Endothelial cell (in vitro differentiated cells): ENCODE measurements around the gene CYTIP. TPM values are rescaled to one million over a fixed set of nuclear protein-coding genes. Genes with fewer than 3 reads are reported as not detected.
"Not testable (repeated sequence)": the region's sequence is repeated elsewhere in the genome, so short reads cannot be mapped to it uniquely, and the experiment has no call there.

Experiments
- DNase-seq: peaks from one replicate; pipeline ENCODE4 v3.0.0; 2021; ENCODE audit warnings: low spot score
- H3K27ac Mint-ChIP-seq: one replicate; pipeline ENCODE4 v1.8.0; 2021; ENCODE audit warnings: mixed read lengths, inconsistent platforms; ENCODE audit not compliant: unreplicated experiment
- H3K27me3 Mint-ChIP-seq: one replicate; pipeline ENCODE4 v1.8.0; 2021; ENCODE audit warnings: mild to moderate bottlenecking, moderate library complexity, mixed read lengths, inconsistent platforms; ENCODE audit not compliant: unreplicated experiment
- H3K36me3 Mint-ChIP-seq: one replicate; pipeline ENCODE4 v1.8.0; 2021; ENCODE audit warnings: mild to moderate bottlenecking, low read depth, mixed read lengths, inconsistent platforms; ENCODE audit not compliant: unreplicated experiment
- H3K4me1 Mint-ChIP-seq: one replicate; pipeline ENCODE4 v1.8.0; 2021; ENCODE audit warnings: mild to moderate bottlenecking, mixed read lengths, inconsistent platforms; ENCODE audit not compliant: unreplicated experiment
- H3K4me3 Mint-ChIP-seq: one replicate; pipeline ENCODE4 v1.8.0; 2021; ENCODE audit warnings: mild to moderate bottlenecking, mixed read lengths, inconsistent platforms; ENCODE audit not compliant: unreplicated experiment
- H3K9me3 Mint-ChIP-seq: one replicate; pipeline ENCODE4 v1.8.0; 2021; ENCODE audit warnings: mixed read lengths, inconsistent platforms; ENCODE audit not compliant: unreplicated experiment
- total RNA-seq: library from RNA; stranded (reverse); fragmentation: NEBNext Ultra II Directional; extraction: Animal tissue kit (Norgen Biotek cat#: 25700); gene quantifications from one replicate; pipeline ENCODE4 v1.2.1, GENCODE V29; 2021; ENCODE audit not compliant: unreplicated experiment
- TF ChIP-seq, protein P1 (sequence below): fragments of 200-600 bp; sonication (generic); IDR thresholded peaks from one replicate; pipeline ENCODE4 v1.5.0; 2021; ENCODE audit warnings: antibody characterized with exemption; ENCODE audit not compliant: unreplicated experiment

Gene CYTIP
- total RNA-seq, 1 donor from 2014 or later: not detected

- no peaks in the 10 kb centered on the region for H3K27me3 Mint-ChIP-seq
- no peaks in the 10 kb centered on the region for H3K36me3 Mint-ChIP-seq
- no peak overlapping the region for H3K4me3 Mint-ChIP-seq
- DNase-seq: no peak
- no peaks in the 10 kb centered on the region for H3K4me1 Mint-ChIP-seq
- TF ChIP-seq, protein P1, sequence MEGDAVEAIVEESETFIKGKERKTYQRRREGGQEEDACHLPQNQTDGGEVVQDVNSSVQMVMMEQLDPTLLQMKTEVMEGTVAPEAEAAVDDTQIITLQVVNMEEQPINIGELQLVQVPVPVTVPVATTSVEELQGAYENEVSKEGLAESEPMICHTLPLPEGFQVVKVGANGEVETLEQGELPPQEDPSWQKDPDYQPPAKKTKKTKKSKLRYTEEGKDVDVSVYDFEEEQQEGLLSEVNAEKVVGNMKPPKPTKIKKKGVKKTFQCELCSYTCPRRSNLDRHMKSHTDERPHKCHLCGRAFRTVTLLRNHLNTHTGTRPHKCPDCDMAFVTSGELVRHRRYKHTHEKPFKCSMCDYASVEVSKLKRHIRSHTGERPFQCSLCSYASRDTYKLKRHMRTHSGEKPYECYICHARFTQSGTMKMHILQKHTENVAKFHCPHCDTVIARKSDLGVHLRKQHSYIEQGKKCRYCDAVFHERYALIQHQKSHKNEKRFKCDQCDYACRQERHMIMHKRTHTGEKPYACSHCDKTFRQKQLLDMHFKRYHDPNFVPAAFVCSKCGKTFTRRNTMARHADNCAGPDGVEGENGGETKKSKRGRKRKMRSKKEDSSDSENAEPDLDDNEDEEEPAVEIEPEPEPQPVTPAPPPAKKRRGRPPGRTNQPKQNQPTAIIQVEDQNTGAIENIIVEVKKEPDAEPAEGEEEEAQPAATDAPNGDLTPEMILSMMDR: no peak
- no peak overlapping the region for H3K27ac Mint-ChIP-seq
- H3K9me3 Mint-ChIP-seq: no peaks in the 10 kb centered on the region
Observed at GRCh38 chr2:157418239-157418641, 25.6 kb downstream of the CYTIP start.

GRCh38 chr2:157415591-157416101 is 28.2 kb downstream of the CYTIP start:
- no peak for DNase-seq
- H3K9me3 Mint-ChIP-seq: no peaks in the 10 kb centered on the region
- no peaks in the 10 kb centered on the region for H3K27me3 Mint-ChIP-seq
- no peak overlapping the region for H3K4me3 Mint-ChIP-seq
- TF ChIP-seq, protein P1: no peak
- no peaks in the 10 kb centered on the region for H3K36me3 Mint-ChIP-seq
- H3K27ac Mint-ChIP-seq: no peak overlapping the region
- no peaks in the 10 kb centered on the region for H3K4me1 Mint-ChIP-seq

- Mint-ChIP-seq H3K4me3 (no peak overlapping the region), H3K27me3 (no peaks in the 10 kb centered on the region), H3K36me3 (no peaks in the 10 kb centered on the region), H3K4me1 (no peaks in the 10 kb centered on the region), H3K9me3 (no peaks in the 10 kb centered on the region), H3K27ac (no peak overlapping the region)
- no peak for DNase-seq
- TF ChIP-seq, protein P1: no peak
Observed at GRCh38 chr2:157414050-157414449, 29.8 kb downstream of the CYTIP start.

DNA sequence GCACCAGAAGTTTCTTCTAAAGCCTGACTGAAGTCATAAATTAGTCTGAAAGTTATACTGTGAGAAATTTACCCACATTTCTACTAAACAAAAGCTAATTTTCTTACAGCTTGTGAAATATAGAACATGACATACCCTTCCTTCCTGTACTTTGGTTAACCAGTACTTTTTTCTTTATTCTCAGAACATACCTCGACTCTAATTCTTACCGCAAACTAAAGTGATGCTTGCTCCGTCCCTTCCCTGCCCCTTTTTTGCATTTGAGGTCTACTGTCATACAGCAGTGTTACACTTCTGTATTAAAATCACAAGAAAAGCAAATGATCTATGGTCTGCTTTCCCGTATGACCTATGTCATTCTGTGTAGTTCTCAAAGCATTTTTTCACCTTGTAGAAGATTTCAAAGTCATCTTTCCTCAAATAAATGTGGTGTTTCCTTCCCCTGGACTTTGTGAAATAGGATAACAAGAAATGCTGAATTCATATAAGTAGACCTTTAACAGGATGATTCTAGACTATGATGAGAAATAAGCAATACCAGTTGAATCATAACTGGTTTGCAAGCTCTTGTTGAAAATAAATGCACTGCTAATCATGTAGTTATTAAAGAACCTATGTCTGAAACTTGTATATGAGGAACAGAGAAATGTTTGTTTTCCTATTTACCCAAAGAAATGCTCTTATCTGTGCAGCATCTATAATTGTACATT is 30.4 kb downstream of the CYTIP start:
- no peaks in the 10 kb centered on the region for H3K27me3 Mint-ChIP-seq
- TF ChIP-seq, protein P1: no peak

GRCh38 chr2:157411624-157412336 is 32.1 kb downstream of the CYTIP start:
- Mint-ChIP-seq H3K4me1 (no peaks in the 10 kb centered on the region), H3K27me3 (no peaks in the 10 kb centered on the region), H3K9me3 (no peaks in the 10 kb centered on the region), H3K27ac (no peak overlapping the region), H3K4me3 (no peak overlapping the region), H3K36me3 (no peaks in the 10 kb centered on the region)
- DNase-seq: no peak
- TF ChIP-seq, protein P1: no peak

More for the DNA sequence above, 30.4 kb downstream of the CYTIP start:
- no peak overlapping the region for H3K27ac Mint-ChIP-seq
- no peak overlapping the region for H3K4me3 Mint-ChIP-seq
- no peaks in the 10 kb centered on the region for H3K4me1 Mint-ChIP-seq
- no peak for DNase-seq
- no peaks in the 10 kb centered on the region for H3K36me3 Mint-ChIP-seq
- H3K9me3 Mint-ChIP-seq: no peaks in the 10 kb centered on the region

GRCh38 chr2:157405398-157405797 is 38.5 kb downstream of the CYTIP start:
- not testable (repeated sequence) for H3K36me3 Mint-ChIP-seq, H3K27ac Mint-ChIP-seq, H3K27me3 Mint-ChIP-seq, H3K4me3 Mint-ChIP-seq, H3K4me1 Mint-ChIP-seq, DNase-seq, H3K9me3 Mint-ChIP-seq
